HCT116 (cell line): ENCODE measurements around the gene NCLN.

Experiments
- ATF3 ChIP-seq: IDR thresholded peaks from 2 replicates; pipeline ENCODE4 v1.6.1; 2012
- CEBPB ChIP-seq: IDR thresholded peaks from 2 replicates; pipeline ENCODE4 v1.6.1; 2012; ENCODE audit warnings: low read depth
- CTCF ChIP-seq, 3 experiments: fragments of 200-600 bp in 1 of 3; sonication (generic) in 1 of 3; IDR thresholded peaks in 2 of 3; conservative IDR thresholded peaks in 1 of 3; 2 replicates each; pipeline ENCODE4 v1.5.1; 2012 to 2017; ENCODE audit warnings: low read depth in 2 of 3, low read length in 2 of 3, antibody characterized with exemption in 1 of 3, borderline replicate concordance in 1 of 3, control low read depth in 1 of 3, mild to moderate bottlenecking in 1 of 3, mixed read lengths in 1 of 3, mixed run types in 1 of 3, moderate library complexity in 1 of 3; ENCODE audit not compliant: insufficient read depth in 1 of 3
- EZH2 ChIP-seq: fragments of 200-600 bp; sonication (generic); IDR thresholded peaks from 2 replicates; pipeline ENCODE4 v1.6.1; 2017; ENCODE audit warnings: antibody characterized with exemption, mixed run types
- FOSL1 ChIP-seq: IDR thresholded peaks from 2 replicates; pipeline ENCODE4 v1.6.1; 2012; ENCODE audit warnings: low read depth
- MAX ChIP-seq: IDR thresholded peaks from 2 replicates; pipeline ENCODE4 v1.6.1; 2012
- POLR2A ChIP-seq: IDR thresholded peaks from 2 replicates; pipeline ENCODE4 v1.7.0; 2011; ENCODE audit warnings: borderline replicate concordance; ENCODE audit not compliant: insufficient read depth, insufficient read length; ENCODE audit errors: extremely low read depth
- POLR2AphosphoS5 ChIP-seq: IDR thresholded peaks from 2 replicates; pipeline ENCODE4 v1.6.1; 2011; ENCODE audit warnings: mild to moderate bottlenecking, low read depth, low read length, moderate library complexity
- YY1 ChIP-seq: IDR thresholded peaks from 2 replicates; pipeline ENCODE4 v1.6.1; 2011; ENCODE audit warnings: low read length, low read depth, moderate library complexity, mild to moderate bottlenecking; ENCODE audit not compliant: insufficient replicate concordance; ENCODE audit errors: extremely low read depth
- ZBTB33 ChIP-seq: IDR thresholded peaks from 2 replicates; pipeline ENCODE4 v1.6.1; 2011; ENCODE audit warnings: mild to moderate bottlenecking, low read length, moderate library complexity; ENCODE audit not compliant: insufficient replicate concordance; ENCODE audit errors: extremely low read depth
- ZFX ChIP-seq: fragments of 450-650 bp; IDR thresholded peaks from 2 replicates; pipeline ENCODE4 v1.6.1; 2017

- TF ChIP-seq POLR2AphosphoS5 = no peak
- no peak for TF ChIP-seq ZBTB33
- no peak for TF ChIP-seq CTCF (IDR thresholded peaks at IDR 0.05 in 2 of 3, conservative IDR thresholded peaks at IDR 0.05 in 1 of 3; ENCODE audit: borderline replicate concordance in 1 of 3, insufficient read depth in 1 of 3, low read depth in 2 of 3, low read length in 2 of 3)
- no peak for TF ChIP-seq EZH2
- TF ChIP-seq MAX = no peak
- no peak for TF ChIP-seq POLR2A
- TF ChIP-seq YY1 = no peak
- TF ChIP-seq ATF3 = no peak
- no peak for TF ChIP-seq ZFX
- no peak for TF ChIP-seq FOSL1
- TF ChIP-seq CEBPB = no peak
These were observed 37.0 kb downstream of the NCLN start for GRCh38 chr19:3222709-3223108.
